Measurements from ENCODE around the gene COLQ.
A peak's percentile ranks its signal among the peaks of the same experiment; 100 is the strongest.
"Not testable (repeated sequence)": the region's sequence is repeated elsewhere in the genome, so short reads cannot be mapped to it uniquely, and the experiment has no call there.

Gene COLQ

DNA sequence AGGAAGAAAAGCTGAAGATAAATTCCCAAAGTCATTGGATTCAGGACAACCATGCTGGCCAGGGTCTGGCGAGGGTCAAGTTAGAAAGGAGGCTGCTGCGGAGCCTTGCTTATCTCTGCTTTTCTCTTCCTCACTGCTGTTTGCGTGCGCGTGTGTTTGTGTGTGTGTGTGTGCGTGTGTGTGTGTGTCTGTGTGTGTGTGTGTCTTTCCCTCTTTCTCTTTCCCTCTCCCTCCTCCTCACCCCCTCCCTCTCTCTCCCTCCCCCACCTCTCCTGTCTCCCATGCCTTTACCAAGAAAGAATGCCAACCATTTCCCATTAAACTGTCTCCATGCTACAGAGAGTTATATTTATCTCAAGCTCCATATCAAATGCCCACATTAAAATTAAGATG lies at the start of gene COLQ:
Gene COLQ (minus strand): TSS at position 134 of the 393 bp plus-strand sequence. CDS start 81 bp downstream, at position 53.
- DNase-seq: no peak

GRCh38 chr3:15563190-15563589 lies 41.7 kb upstream of the COLQ start:
- DNase-seq: no peak

- no peak for DNase-seq
Observed at GRCh38 chr3:15562560-15562959, 41.1 kb upstream of the COLQ start.

DNA sequence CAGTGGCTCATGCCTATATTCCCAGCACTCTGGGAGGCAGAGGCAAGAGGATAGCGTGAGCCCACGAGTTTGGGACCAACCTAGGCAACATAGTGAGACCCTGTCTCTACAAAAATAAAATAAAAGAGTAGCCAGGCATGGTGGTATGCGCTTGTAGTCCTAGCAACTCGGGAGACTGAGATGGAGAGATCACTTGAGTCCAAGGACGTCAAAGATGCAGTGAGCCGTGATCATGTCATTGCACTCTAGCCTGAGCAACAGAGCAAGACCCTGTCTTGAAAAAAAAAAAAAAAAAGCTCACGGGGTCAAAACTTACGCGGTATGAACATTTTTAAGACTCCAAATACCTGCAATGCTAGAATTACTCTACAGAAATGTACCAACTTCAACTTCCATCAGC lies 37.1 kb upstream of the COLQ start:
- no peak for DNase-seq

DNA sequence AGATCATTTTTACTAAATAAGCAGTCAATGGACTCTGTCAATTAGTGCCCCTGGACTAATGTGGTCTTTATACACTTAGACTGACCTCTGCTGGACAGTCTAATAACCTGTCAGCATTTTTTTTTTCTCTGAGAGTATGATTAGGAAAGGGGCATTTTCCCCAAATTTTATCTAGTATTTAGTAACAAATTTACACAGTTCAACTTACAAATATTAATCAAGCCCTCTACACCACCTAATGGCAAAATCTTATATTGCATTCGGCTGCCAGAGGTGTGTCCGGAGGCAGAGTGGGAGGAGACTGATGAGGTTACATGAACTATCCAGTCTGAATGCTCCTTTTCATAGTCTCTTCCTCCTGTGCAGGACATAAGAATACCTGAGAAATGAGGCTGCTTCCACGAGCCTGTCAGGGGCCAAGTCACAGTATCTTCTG lies 36.0 kb upstream of the COLQ start:
- peak; percentile 46 for DNase-seq

DNA sequence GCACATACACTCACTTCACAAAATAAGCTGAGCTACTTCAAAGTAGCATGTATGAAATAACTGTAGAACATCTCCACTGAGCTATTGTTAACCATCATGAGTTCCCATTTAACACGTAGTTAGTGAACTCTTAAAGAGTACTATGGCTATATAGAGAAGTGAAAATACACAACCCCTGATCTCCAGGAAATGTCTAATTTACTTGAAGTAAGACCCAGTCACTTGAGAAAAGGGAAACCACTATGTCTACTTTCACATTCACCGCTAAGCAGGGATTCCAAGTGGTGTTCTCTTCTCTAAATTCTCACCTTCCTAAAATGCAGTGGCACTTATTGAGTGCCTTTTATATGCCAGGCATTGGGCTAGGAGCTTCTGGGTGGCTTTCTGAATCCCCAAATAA lies 35.0 kb upstream of the COLQ start:
- no peak for DNase-seq

GRCh38 chr3:15553749-15554148 lies 32.2 kb upstream of the COLQ start:
- no peak for DNase-seq

DNA sequence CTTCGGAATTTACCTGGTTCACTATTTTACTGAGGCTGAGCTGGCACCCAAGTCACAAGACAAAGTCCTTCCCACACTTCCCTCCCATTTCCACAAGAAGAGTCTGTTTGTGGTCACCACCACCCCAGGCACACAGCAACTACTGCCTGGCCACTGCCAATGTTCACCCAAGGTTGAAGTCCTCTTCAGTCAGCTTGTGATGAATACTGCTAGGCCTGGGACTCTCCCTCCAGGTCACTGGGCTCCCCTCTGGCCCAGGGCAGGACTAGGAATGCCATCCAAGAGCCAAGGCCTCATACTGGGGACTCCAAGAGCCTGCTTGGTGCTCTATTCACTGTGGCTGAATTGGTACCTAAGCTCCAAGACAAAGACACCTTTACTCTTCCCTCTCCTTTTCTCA lies 30.4 kb upstream of the COLQ start:
- no peak for DNase-seq

- DNase-seq: no peak
Observed at GRCh38 chr3:15549846-15550245, 28.3 kb upstream of the COLQ start.

DNA sequence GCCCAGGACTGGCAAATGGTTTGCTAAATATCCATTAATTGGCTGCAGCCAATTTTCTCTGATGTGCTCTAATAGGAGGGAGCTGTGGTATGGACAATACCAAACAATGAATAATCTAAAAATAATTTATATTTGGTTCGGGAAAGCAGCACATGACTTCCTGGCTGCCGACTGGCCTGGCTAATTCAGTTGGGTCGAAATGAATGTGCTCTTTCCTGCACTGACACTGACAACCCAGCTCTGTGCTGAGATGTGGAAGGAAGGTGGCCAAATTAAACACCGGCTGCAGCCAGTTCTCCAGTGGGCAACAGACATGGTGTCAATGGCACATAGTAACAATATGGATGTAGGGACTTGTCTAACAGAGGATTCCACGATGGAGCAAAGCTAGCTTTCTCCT lies 21.1 kb upstream of the COLQ start:
- DNase-seq: no peak

DNA sequence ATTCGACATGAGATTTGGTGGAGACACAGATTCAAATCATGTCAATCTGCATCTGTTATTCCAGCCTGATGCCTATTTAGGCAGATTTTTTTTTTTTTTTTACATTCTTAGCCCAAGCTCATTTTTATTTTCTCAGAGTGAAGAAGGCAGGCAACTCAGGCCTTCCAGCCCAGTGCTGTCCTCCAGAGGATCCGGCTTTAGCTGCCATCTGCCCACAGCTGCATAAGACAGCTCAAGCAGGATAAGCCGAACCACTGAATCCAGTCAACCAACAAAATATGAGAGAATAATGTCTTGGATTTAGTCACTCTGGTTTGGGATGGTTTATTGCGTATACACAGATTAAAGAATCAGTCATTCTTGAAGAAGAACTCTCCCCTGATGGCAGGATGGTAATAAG lies 19.9 kb upstream of the COLQ start:
- DNase-seq: no peak

GRCh38 chr3:15539066-15539465 lies 17.6 kb upstream of the COLQ start:
- DNase-seq: no peak

- DNase-seq: no peak
Observed at GRCh38 chr3:15538345-15538744, 16.8 kb upstream of the COLQ start.

GRCh38 chr3:15536856-15537255 lies 15.3 kb upstream of the COLQ start:
- no peak for DNase-seq

- DNase-seq: peak; percentile 55
Observed at GRCh38 chr3:15535732-15536131, 14.2 kb upstream of the COLQ start.

GRCh38 chr3:15532614-15533013 lies 11.1 kb upstream of the COLQ start:
- DNase-seq: not testable (repeated sequence)

- DNase-seq: no peak
Observed at GRCh38 chr3:15531346-15531745, 9.8 kb upstream of the COLQ start.

DNA sequence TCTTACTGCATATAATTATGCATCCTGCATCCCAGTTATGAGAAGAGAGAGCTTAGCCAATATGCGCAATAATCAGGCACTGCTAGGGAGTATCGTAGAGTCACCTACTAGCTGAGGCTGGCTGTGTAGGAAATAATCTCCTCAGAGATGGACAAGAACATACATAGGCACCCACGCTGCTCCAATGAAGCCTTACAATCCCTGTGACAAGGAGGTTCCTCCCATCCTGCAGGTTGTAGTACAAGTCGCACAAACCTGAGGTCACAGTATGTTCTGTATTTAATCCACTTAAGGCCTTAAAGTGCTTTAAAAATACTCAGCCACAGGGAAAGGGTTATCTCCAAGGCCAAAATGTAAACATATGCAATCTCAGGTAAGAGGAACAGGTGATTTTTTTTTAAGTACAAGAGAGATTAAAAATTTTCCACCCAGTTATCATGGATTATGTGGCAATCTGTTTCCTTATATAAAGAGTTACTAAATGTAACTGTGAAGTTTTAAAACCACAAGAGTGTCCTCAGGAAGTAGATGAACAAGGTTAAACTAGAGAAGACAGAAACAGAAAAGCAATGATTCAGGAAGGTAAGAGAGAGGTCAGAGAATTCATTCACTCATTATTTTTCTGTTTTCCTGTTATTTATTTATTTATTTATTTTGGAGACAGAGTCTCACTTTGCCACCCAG lies 7.5 kb upstream of the COLQ start:
- no peak for DNase-seq

- DNase-seq: no peak
Observed at GRCh38 chr3:15527031-15527459, 5.5 kb upstream of the COLQ start.

GRCh38 chr3:15525790-15526189 lies 4.3 kb upstream of the COLQ start:
- no peak for DNase-seq

GRCh38 chr3:15523660-15524417 lies 2.3 kb upstream of the COLQ start:
- no peak for DNase-seq

- no peak for DNase-seq
Observed at GRCh38 chr3:15522016-15522415, 510 bp upstream of the COLQ start.

GRCh38 chr3:15520804-15521572 lies 518 bp downstream of the COLQ start:
- no peak for DNase-seq

DNA sequence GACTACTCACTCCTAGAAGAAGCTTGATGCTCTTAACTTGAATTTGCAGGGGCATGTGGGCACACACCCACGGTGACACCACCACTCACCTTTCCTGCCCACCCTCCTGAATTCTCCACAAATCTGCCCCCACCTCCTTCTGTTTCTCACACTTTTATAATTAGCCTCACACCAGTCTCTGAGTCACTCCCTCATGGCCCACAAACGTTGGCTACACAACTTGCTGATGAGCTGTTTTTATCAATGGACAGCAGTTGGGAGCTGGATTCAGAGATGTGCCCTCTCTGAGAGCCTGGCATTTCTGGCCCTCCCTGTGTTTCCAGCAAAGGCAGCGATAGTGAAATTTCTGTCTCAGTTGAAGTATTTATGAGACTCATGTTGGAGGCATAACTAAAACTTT lies 1.3 kb downstream of the COLQ start:
- peak; percentile 34 for DNase-seq

Measured in stimulated activated CD8-positive, alpha-beta memory T cell treated with anti-CD3 and anti-CD28 coated beads, Interleukin-4, amount 100 ng/mL, for 48 hours (primary cell).